Measurements from ENCODE around the gene B4GALT6. TPM values are rescaled to one million over a fixed set of nuclear protein-coding genes. Genes with fewer than 3 reads are reported as not detected.

B4GALT6 gene
- total RNA-seq, 1 donor from 2014 or later = 7.7 TPM

DNA sequence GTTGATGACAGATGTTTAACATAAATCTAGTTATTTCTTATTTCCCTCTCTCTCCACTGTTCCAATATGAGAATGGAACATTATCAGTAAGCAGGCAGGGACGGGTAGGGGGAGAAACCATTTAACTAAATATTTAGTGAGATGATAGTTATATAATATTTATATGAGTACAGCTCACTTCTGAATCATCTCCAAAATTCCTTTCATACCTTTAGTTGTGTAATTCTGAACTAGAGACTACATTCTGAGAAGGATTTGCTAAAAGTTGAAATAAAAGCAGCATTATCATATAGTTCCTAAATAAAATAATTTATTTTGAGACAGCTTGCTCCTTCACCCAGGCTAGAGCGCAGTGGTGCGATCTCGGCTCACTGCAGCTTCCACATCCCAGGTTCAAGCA is 41.4 kb downstream of the B4GALT6 start:
- no peak for DNase-seq (ENCODE audit: low spot score in 2 of 2)
- no peak for FAIRE-seq

DNA sequence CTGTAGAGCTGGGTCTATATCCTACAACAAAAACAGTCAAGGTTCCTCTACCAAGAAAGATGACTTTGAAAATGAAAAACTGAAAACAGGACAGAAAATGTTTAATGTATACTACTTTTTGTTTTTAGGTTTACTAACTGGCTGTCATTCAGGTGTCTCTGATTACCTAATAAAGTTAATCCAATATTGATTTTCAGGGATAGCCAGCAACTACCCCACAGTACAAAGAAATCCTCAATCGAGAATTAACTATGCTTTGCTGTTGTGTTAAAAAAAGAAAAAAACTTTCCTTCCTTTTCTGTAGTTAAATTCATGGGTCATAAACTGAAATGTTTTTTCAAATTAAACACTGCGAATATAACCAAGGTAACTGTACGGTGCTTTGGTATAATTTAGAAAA is 46.9 kb downstream of the B4GALT6 start:
- no peak for DNase-seq (ENCODE audit: low spot score in 2 of 2)
- no peak for FAIRE-seq

DNA sequence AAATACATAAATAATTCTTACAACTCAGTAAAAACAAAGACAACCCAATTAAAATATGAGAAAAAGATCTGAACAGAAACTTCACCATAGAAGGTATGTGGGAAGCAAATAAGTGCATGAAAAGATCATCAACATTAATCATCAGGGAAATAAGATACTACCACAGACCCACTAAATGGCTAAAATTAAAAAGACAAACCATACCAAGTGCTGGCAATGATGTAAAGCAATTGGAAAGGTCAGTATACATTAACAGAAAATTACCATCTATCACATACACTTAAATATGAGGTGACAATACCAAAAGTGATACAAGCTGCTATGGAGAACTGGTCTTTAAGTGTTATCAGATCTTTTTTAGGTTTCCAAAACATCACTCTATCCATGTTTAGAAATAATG is 48.0 kb downstream of the B4GALT6 start:
- FAIRE-seq = no peak
- DNase-seq (ENCODE audit: low spot score in 2 of 2) = no peak

DNA sequence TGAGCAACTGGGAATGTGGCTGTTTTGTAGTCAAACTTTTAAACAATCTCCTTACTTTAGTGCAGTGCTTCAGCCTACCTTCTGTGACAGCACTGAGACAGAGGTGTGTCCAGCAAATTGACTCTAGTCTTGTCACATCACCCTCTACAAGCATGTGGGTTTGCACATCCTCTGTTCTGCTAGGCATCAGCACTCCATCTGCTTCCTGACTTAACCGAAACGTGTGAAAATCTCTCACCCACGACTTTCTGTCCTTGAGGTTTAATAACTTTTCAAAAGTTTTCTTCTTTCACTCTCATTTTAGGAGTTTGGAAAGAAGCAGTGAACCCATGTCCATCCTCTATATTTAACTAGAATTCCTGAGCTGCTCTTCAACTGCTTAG is 50.1 kb downstream of the B4GALT6 start:
- no peak for FAIRE-seq
- DNase-seq (ENCODE audit: low spot score in 2 of 2) = no peak

DNA sequence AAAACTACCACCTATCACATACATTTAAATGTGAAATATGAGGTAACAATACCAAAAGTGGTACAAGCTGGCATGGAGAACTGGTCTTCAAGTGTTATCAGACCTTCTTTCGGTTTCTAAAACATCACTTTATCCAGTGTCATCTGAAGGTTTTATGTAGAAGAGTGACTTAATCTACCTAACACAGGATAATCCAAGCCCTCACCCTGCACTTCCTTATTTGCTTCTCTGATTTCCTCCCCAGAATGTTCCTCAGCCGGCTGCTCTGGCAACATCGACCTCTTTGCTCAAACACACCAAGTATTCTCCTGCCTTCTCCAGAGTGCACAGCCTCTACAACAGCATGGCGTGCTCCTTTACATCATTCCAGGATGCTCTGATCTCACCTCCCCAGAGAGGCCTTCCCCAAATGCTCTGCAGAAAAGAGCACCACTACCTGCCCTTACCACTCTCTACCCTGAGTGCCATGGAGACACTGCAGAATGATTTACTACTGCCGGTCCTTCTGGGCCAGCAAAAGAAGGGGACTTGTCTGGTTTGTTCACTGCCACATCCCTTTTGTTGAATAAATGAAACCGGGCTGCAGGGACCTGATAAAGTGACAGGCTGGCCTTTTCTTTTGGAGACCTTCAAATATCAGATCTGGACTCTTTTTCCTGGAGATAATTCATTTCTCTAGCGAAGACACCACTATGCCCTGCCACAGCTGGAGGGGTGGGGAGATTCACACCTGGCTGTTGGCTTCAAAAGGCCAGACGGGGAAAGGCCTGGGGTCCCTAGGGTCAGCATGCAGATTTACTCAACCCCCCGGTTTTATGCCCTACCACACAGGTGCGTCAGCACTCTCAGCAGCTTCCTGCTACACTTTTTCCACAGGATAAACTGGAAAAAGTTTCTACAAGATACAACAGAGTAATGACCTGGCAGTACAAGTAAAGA is 50.7 kb downstream of the B4GALT6 start:
- no peak for FAIRE-seq

DNA sequence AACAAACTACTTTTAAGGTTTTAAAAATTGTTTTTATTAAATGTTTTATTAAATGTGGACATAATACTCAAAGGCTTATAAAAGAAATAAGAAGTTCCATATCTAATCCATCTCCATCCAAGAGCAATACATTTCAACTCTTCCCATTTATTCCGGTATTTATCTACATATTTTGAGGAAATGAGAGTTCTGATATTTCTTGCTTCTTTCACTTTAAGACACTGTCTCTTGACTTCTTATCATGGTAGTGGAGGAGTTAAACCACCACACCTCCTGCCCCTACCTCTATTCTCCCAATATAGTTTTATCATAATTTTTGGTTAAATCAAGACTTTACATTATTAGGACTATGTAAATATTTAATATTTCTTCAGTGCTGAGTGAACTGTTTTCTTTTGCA is 52.0 kb downstream of the B4GALT6 start:
- FAIRE-seq (no peak), DNase-seq (ENCODE audit: low spot score in 2 of 2) (no peak)

More for the DNA sequence above, 50.7 kb downstream of the B4GALT6 start:
- DNase-seq (ENCODE audit: low spot score in 2 of 2) = no peak

DNA sequence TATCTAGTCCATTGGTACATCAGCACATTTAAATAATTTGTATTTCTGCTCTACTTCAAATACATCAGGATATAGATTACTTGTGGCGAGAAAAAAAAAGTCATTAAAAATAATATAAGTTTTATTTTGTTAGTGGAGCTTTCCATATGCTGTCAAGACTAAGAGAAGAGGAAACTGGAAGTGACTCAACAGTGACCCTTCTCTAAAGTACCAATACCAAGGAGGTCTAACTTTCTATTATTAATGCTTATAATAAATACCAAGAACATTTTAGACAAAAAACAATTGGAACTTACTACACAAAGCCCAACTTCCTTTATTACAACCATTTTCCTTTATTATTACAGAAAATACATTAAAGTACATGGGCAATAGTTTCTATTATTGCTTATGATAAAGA is 52.9 kb downstream of the B4GALT6 start:
- FAIRE-seq = no peak
- no peak for DNase-seq (ENCODE audit: low spot score in 2 of 2)

DNA sequence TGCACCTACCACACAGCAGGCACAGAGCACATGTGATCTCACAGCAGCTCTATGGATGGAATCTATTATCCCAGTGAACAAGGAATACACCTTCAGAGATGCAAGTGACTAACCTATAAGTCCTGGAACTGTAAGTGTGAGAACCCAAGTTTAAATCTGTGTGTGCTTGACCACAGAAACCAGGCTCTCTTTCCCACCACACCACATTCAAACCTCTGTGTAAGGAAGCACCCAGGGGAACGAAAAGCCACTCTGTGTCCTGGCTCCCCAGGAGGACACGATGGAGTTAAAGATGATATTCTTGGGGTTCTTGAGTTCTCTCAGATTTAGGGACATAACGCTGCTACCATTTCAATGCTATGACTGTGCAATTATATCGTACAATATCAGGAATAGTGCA is 53.8 kb downstream of the B4GALT6 start:
- DNase-seq (ENCODE audit: low spot score in 2 of 2) (no peak), FAIRE-seq (no peak)

DNA sequence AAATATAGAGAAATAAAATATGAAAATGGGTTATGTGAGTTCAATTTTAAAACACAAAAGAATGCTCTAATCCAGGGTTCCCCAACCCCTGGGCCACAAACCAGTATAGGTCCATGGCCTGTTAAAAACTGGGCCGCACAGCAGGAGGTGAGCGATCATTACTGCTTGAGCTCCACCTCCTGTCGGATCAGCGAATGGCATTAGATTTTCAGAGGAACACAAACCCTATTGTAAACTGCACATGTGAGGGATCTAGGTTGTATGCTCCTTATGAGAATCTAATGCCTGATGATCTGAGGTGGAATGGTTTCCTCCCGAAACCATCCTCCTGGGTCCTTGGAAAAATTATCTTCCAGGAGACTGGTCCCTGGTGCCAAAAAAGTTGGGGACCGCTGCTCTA is 58.0 kb downstream of the B4GALT6 start:
- DNase-seq (ENCODE audit: low spot score in 2 of 2) (no peak), FAIRE-seq (no peak)

DNA sequence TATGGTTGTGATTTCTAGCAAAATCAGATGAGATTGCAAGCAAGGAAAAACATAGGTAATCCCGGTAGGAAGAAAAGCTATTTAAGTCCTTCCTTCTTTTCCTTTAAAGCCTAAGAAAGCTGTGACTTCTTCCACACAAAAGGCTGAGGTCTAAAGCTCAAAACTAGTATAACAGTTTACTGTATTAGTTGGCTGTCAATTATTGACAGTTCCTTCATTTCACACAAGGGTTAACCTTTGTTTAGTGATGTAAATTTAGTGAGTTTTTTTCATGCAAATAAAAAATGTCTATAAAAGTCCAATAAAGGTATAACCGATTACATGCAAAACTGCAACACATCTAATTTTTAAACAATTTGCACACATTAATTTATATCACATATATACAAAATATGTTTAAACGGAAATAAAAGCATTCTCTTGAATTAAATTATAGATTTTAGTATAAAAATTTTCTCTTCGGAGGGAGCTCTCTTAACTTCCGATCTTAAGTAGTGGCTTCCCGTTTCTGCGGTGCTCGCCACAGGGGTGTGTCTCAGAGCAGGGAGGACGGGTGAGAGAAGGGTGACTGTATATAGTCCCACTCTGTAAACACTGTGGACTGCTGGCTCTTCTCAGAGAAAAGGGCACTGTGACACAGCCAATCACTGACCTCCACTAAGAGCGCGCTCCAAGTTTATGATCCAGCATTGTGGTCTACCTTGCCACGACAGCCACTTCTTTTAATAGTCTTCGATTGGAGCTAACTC is 59.3 kb downstream of the B4GALT6 start:
- FAIRE-seq (no peak), DNase-seq (ENCODE audit: low spot score in 2 of 2) (no peak)

DNA sequence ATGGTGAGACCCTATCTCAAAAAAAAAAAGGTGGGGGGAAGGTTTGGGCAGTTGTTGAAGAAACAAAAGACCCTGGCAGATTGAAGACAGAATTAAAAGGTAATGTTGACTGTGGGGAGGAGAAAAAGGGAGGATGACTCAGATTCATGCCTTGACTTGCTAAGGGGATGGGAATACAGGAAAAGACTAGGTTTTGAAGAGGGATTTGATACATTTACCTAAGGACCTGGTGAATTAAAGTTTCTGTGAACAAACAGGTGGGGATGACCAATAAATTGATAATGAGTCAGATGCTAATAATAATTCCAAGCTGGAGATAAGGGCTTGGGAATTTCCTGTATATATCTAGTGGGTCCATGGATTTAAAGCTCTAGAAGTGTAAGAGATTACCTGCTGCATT is 65.1 kb downstream of the B4GALT6 start:
- no peak for DNase-seq (ENCODE audit: low spot score in 2 of 2)
- FAIRE-seq = no peak

DNA sequence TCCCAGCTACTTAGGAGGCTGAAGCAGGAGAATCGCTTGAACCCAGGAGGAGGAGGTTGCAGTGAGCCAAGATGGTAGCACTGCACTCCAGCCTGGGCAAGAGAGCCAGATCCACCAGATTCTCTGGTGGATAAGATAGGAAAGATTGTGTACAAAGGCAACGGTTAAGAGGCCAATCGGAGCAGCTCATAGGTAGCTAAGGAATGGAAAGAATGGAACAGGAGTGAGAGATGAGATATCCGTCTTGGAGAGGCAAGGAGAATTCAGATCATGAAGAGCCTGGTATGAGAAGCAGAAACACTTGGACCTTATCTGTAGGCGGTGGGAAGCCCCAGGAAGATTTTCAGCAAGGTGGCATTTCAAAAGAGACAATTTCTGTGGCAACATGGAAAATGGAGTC is 65.6 kb downstream of the B4GALT6 start:
- no peak for DNase-seq (ENCODE audit: low spot score in 2 of 2)

DNA sequence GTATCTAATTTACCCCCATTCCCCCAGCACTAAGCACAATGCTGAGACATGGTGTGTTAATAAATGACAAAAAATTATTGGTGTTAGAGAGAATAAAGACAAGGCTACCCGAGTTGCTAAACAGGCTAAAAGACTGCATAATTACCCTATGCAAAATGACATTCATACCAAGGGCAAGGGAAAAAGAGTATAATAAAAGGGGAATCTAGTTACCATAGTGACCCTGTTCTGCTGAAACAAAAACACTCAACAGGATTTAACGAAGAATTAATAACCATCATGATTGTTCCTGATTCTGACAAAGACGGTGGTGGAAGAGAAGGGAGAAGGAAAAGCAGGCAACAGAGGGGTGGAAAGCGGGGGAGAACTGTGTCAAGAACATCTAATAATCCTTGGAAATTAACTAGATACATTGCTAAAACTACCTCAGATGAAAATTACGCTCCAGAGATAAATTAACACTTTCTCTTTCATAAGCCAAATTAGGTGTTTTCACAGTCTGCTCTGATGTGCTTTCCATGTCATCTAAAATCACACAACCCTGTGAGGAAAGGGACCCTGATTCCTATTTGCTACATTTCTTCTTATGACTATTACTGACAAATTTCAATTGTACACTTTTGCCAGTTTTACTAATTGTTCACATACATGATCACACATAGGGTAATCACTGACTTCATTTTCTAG is 67.2 kb downstream of the B4GALT6 start:
- no peak for DNase-seq (ENCODE audit: low spot score in 2 of 2)
- FAIRE-seq = no peak

More for the DNA sequence above, 65.6 kb downstream of the B4GALT6 start:
- no peak for FAIRE-seq

DNA sequence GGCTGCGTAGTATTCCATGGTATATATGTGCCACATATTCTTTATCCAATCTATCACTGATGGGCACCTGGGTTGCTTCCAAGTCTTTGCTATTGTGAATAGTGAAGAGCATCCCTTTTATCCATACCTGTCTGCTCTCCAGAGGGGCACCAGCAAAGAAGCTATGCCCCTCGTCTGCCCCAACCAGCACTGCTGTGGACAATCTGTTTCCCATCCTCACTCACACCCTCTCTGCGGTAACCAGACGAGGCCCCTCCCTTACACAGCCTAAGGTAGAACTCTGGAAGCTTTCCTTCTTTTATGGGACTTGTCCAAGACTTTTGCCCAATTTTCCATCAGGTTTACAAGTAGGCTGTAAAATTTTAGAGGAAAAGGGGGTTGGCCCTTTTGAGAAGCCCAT is 67.8 kb downstream of the B4GALT6 start:
- no peak for DNase-seq (ENCODE audit: low spot score in 2 of 2)
- no peak for FAIRE-seq

DNA sequence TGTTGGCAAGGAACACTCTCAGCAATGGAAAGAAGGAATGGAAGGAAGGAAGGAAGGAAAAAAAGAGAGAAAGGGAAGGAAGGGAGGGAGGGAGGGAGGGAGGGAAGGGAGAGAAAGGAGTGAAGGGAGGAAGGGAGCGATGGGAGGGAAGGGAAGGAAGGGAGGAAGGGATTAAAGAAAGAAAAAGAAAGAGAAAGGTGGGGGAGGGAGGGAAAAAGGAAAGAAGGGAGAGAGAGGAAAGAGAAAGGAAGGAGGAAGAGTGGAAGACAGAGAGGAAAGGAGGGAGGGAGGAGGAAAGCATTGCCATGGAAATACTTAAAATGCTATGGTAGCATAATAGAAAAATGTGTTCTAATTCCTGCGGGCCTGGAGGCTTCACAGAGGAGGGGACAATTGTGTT is 70.3 kb downstream of the B4GALT6 start:
- DNase-seq (ENCODE audit: low spot score in 2 of 2) (no peak), FAIRE-seq (no peak)

DNA sequence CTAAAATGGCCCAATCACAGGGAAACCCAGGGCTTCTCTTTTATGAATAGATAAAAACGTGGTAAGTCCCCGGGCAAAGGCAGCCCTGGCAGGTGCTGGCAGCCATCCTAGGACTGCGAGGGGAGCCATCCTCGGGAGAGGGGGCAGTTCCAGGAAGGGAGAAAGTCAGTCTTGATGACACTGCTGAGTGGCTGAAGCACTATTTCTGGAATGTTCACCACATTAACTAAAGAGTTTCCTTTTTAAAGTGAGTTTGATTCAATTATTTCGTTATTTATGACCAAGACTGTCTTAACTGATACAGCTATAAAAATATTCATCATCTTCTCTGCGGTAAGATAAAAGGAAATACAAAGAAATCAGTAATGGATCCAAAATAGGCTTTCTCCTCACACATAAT is 72.3 kb downstream of the B4GALT6 start:
- DNase-seq (ENCODE audit: low spot score in 2 of 2) = no peak
- no peak for FAIRE-seq

DNA sequence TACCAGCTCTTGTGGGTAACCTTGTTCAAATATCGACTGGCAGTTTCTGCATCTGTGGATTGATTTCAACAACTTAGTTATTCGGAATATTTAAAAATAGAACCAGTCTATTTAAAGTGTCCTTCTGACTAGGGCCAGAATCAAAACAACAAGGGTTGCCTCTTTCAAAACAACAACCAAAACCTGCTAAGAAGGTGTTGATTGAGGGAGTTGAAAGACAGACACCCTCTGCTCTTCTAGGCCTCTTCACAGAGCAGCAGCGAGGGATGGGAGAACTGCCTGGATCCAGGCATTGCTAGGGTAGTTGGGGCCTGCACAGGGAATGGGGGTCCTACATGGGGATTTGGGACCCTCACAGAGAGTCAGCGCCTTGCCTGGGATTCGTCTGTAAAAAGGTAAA is 72.9 kb downstream of the B4GALT6 start:
- FAIRE-seq = no peak
- no peak for DNase-seq (ENCODE audit: low spot score in 2 of 2)

DNA sequence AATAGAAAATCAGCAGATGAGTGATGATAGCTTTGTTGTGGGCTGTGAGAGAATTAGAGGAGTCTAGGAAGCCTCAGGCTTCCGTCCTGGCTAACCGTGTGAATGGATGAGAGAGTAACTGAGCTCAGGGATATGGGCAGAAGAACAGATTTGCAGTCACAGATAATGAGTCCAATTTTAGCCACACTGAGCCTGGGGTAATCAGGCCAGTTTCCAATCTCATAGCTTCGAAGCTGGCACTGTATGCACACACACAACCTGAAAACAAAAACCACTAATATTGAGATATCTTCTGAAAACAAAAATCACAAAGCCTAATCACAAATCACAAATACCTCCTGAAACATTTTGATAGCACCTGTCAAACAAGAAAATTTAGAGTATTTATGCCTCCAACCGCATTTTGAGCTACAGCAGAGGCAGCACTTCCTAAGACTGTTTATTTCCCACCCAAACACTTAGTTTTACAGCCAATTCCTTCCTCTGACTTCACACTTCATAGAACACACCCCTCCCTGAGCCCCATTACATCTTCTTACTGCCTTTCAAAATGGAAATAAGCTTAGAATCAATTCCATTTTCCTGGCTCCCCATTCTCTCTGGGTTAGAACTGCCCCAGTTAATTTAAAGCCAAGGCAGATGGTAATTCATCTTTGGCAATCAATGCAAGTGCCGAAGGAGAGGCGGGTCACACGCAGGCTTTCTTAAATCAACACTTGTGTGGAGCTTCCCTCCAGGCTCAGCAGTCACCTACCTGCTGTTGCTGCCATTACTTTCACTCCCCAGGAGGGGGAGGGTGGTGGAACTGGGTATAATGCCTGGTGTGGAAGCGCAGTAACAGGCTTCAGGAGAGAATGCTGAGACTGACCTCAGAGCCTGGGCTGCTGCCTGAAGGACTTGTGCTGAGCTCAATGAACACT is 73.8 kb downstream of the B4GALT6 start:
- no peak for FAIRE-seq
- no peak for DNase-seq (ENCODE audit: low spot score in 2 of 2)

DNA sequence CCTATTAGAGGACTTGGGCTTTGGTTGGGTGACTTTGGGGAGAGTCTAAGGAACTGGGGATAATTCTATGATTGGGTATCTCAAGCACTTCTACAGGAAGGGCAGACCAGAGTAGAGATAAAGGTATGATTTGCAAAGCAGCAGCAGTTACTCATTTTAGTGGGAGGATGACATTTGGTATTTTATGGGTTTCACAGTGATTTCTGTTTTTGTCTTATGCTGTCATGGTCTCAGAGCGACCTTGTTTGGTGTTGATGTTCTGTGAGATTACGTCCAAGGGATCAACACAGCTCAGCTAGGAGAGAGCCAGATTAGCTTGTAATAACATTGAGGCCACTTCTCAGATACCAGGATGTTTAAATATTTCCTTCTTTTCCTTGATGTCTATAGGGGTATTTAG is 74.5 kb downstream of the B4GALT6 start:
- DNase-seq (ENCODE audit: low spot score in 2 of 2) (no peak), FAIRE-seq (no peak)

DNA sequence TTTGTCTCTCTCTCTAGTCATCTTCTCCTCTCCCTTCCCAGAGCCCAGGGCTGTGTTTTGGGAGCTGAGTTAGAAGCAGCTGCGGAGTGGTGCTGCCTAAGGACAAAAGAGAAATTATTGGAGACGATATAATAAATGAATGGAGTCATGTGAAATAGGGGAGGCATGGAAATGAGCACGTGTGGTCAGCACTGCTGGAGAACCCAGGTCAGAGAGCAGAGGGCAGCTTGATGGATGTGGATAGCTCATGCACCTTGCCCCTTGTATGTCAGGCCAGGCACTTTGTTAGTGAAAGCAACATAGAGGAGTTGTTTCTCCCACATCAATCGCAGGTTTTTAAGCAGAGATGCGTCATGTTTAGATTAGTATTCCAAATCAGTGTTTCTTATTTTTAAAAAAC is 77.0 kb downstream of the B4GALT6 start:
- FAIRE-seq (no peak), DNase-seq (ENCODE audit: low spot score in 2 of 2) (no peak)

All from frontal cortex (tissue), 4 donors.